ENCODE results near the gene ZNF341.

DNA sequence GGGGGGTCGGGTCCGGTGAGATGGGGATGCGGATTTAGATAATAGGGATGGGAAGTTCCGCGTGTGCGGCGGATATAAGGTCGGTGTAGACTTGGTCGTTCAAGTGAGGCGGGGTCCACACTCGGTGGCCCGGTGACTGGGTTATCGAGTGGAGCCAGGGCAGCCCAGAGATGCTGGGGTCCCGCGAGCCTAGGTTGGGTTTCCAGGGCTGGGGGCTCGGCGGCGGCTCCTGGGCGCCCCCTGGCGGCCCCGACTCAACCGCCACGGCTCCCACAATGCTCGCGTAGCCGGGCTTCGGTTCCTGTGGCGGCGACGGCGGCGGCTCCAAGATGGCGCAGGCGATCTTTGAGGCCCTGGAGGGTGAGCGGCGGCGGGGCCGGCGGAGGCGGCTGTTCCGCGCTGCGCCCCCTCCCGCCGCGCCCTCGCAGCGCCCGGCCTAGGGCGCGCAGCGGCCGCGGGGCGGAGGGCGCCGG is at the start of gene ZNF341:
- TF ChIP-seq, protein P1, sequence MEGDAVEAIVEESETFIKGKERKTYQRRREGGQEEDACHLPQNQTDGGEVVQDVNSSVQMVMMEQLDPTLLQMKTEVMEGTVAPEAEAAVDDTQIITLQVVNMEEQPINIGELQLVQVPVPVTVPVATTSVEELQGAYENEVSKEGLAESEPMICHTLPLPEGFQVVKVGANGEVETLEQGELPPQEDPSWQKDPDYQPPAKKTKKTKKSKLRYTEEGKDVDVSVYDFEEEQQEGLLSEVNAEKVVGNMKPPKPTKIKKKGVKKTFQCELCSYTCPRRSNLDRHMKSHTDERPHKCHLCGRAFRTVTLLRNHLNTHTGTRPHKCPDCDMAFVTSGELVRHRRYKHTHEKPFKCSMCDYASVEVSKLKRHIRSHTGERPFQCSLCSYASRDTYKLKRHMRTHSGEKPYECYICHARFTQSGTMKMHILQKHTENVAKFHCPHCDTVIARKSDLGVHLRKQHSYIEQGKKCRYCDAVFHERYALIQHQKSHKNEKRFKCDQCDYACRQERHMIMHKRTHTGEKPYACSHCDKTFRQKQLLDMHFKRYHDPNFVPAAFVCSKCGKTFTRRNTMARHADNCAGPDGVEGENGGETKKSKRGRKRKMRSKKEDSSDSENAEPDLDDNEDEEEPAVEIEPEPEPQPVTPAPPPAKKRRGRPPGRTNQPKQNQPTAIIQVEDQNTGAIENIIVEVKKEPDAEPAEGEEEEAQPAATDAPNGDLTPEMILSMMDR (IDR thresholded peaks at IDR 0.05): peak; percentile 99
- no peak for TF ChIP-seq POLR2AphosphoS5 (IDR thresholded peaks at IDR 0.05; ENCODE audit: low read depth, low read length)
- TF ChIP-seq, protein P2, sequence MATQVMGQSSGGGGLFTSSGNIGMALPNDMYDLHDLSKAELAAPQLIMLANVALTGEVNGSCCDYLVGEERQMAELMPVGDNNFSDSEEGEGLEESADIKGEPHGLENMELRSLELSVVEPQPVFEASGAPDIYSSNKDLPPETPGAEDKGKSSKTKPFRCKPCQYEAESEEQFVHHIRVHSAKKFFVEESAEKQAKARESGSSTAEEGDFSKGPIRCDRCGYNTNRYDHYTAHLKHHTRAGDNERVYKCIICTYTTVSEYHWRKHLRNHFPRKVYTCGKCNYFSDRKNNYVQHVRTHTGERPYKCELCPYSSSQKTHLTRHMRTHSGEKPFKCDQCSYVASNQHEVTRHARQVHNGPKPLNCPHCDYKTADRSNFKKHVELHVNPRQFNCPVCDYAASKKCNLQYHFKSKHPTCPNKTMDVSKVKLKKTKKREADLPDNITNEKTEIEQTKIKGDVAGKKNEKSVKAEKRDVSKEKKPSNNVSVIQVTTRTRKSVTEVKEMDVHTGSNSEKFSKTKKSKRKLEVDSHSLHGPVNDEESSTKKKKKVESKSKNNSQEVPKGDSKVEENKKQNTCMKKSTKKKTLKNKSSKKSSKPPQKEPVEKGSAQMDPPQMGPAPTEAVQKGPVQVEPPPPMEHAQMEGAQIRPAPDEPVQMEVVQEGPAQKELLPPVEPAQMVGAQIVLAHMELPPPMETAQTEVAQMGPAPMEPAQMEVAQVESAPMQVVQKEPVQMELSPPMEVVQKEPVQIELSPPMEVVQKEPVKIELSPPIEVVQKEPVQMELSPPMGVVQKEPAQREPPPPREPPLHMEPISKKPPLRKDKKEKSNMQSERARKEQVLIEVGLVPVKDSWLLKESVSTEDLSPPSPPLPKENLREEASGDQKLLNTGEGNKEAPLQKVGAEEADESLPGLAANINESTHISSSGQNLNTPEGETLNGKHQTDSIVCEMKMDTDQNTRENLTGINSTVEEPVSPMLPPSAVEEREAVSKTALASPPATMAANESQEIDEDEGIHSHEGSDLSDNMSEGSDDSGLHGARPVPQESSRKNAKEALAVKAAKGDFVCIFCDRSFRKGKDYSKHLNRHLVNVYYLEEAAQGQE (IDR thresholded peaks at IDR 0.05; ENCODE audit: insufficient read depth in 1 of 2, low read depth in 2 of 2, low read length in 1 of 2): no peak
- no peak for TF ChIP-seq SIN3A (IDR thresholded peaks at IDR 0.05; ENCODE audit: borderline replicate concordance, insufficient read depth, low read depth, low read length)
- no peak for TF ChIP-seq TCF7L2 (IDR thresholded peaks at IDR 0.05; ENCODE audit: low read depth, low read length)
